ENCODE results near the gene TRIM56.

- no peak for TF ChIP-seq CTCF (IDR thresholded peaks at IDR 0.05)
- TF ChIP-seq POLR2A (IDR thresholded peaks at IDR 0.05), result no peak
Observed at GRCh38 chr7:101124376-101125056, 39.2 kb downstream of the TRIM56 start.

Data from heart left ventricle (tissue), 13 donors.